ENCODE results near the gene MED26. TPM values are rescaled to one million over a fixed set of nuclear protein-coding genes. Genes with fewer than 3 reads are reported as not detected.
A peak's percentile ranks its signal among the peaks of the same experiment; 100 is the strongest.

MED26 gene
- total and polyA plus RNA-seq, 2 of the 8 experiments (the other 6 are each of a cell fraction or from before 2014, with no cell fraction given), result 5.3 to 10.7 TPM

- H2BK120ac ChIP-seq (replicated peaks; ENCODE audit: low read depth, low read length), result no peak overlapping the region
- no peak overlapping the region for H3K14ac ChIP-seq (ENCODE audit: insufficient read length)
- H3K4me2 ChIP-seq (ENCODE audit: insufficient read depth in 1 of 2, low read depth in 2 of 2, low read length in 2 of 2), result no peak overlapping the region
- no peaks in the 10 kb centered on the region for H3K27me3 ChIP-seq (replicated peaks in 1 of 4; ENCODE audit: control insufficient read depth in 3 of 4, extremely low read depth in 1 of 4, insufficient read depth in 3 of 4, low read length in 3 of 4)
- H2AFZ ChIP-seq (ENCODE audit: low read length), result no peak overlapping the region
- H3K27ac ChIP-seq (ENCODE audit: low read depth, low read length), result no peak overlapping the region
- no peak overlapping the region for H2AK5ac ChIP-seq (ENCODE audit: low read depth, low read length)
- ChIA-PET CTCF (ENCODE audit: partially characterized antibody) (no interaction called here), POLR2A (ENCODE audit: partially characterized antibody) (no interaction called here)
- H3K23me2 ChIP-seq (ENCODE audit: low read depth, low read length), result no peaks in the 10 kb centered on the region
- 0 out of 2 replicates have a peak overlapping the region, but pooled peaks have one; percentile 25 for H4K8ac ChIP-seq (ENCODE audit: extremely low read depth, insufficient read depth, low read length)
- no peak overlapping the region for H2BK12ac ChIP-seq (ENCODE audit: low read depth, low read length)
- no peak overlapping the region for H3K18ac ChIP-seq (ENCODE audit: extremely low read depth, low read length)
- H3K23ac ChIP-seq (ENCODE audit: insufficient read length), result no peak overlapping the region
- peaks cover 36 to 88% (median 75%) of the 10 kb centered on the region in 4 experiments for H3K36me3 ChIP-seq (ENCODE audit: control insufficient read depth in 2 of 4, insufficient read depth in 4 of 4, low read length in 3 of 4)
- H3K4me3 ChIP-seq (ENCODE audit: extremely low read depth in 1 of 4, insufficient read depth in 2 of 4, low read depth in 3 of 4, low read length in 4 of 4), result no peak overlapping the region
- H3K79me2 ChIP-seq (ENCODE audit: control insufficient read depth in 1 of 2, insufficient read depth in 2 of 2, low read length in 2 of 2), result no peaks in the 10 kb centered on the region
- no peak overlapping the region for H3K9ac ChIP-seq (replicated peaks in 1 of 4; ENCODE audit: extremely low read depth in 1 of 4, low read depth in 3 of 4, low read length in 3 of 4)
- no peaks in the 10 kb centered on the region for H3K9me3 ChIP-seq (ENCODE audit: insufficient read depth in 2 of 2, low read depth in 1 of 2, low read length in 1 of 2)
- H2BK5ac ChIP-seq (ENCODE audit: low read depth, low read length), result no peak overlapping the region; the same call in 1 of the 2 replicates
- FAIRE-seq (no peak), DNase-seq (ENCODE audit: low read depth in 1 of 2, low spot score in 2 of 2) (no peak)
- H3K4me1 ChIP-seq (replicated peaks in 1 of 4; ENCODE audit: control insufficient read depth in 3 of 4, insufficient read depth in 4 of 4, low read length in 3 of 4), result no peaks in the 10 kb centered on the region
- H4K5ac ChIP-seq (ENCODE audit: insufficient read length, low read depth, low read length), result no peak overlapping the region
- peaks cover 2 to 28% of the 10 kb centered on the region in 2 experiments for H4K20me1 ChIP-seq (replicated peaks in 1 of 2; ENCODE audit: control insufficient read depth in 1 of 2, insufficient read depth in 2 of 2, low read length in 2 of 2)
- no peak overlapping the region for H3K56ac ChIP-seq (replicated peaks; ENCODE audit: insufficient read length, low read depth, low read length)
- no peak overlapping the region for H3K4ac ChIP-seq (replicated peaks; ENCODE audit: insufficient read length, low read depth, low read length)
- 97% methylated on average over 15 of the region's 54 CpGs; no CpG with 5 or more reads in 1 of the 2 experiments for WGBS, 2 experiments (ENCODE audit: extremely low coverage in 1 of 2, insufficient coverage in 1 of 2, insufficient read length in 1 of 2, insufficient replicate concordance in 2 of 2, low coverage in 1 of 2, low lambda C conversion rate in 2 of 2, missing lambda C conversion rate in 1 of 2)
- no peaks in the 10 kb centered on the region for H3K79me1 ChIP-seq (ENCODE audit: low read depth, low read length)
- no peak overlapping the region for H4K91ac ChIP-seq (replicated peaks; ENCODE audit: insufficient read length, low read length)
- H2BK20ac ChIP-seq (ENCODE audit: low read length), result no peak overlapping the region
- no peak overlapping the region for H2BK15ac ChIP-seq (ENCODE audit: low read length)
- TF ChIP-seq NRF1 (IDR thresholded peaks at IDR 0.05; ENCODE audit: low read depth, low read length), result no peak
- no peak for TF ChIP-seq KDM5A (IDR thresholded peaks at IDR 0.05; ENCODE audit: low read length)
- no peak for TF ChIP-seq SP2 (IDR thresholded peaks at IDR 0.05; ENCODE audit: low read length)
- no peak for TF ChIP-seq TBP (IDR thresholded peaks at IDR 0.05; ENCODE audit: low read depth, low read length)
- TF ChIP-seq CTCF (IDR thresholded peaks at IDR 0.05; ENCODE audit: control extremely low read depth in 1 of 3, insufficient read depth in 1 of 3, low read depth in 1 of 3, low read length in 3 of 3), result no peak
- no peak for TF ChIP-seq SP4 (IDR thresholded peaks at IDR 0.05; ENCODE audit: low read length)
- TF ChIP-seq CBX5 (IDR thresholded peaks at IDR 0.05; ENCODE audit: low read depth, low read length), result no peak
- TF ChIP-seq BACH1 (IDR thresholded peaks at IDR 0.05; ENCODE audit: low read length), result no peak
- no peak for TF ChIP-seq PHF8 (conservative IDR thresholded peaks at IDR 0.05; ENCODE audit: low read depth, low read length)
- TF ChIP-seq TAF1 (IDR thresholded peaks at IDR 0.05; ENCODE audit: low read depth, low read length), result no peak
- TF ChIP-seq POLR2A (IDR thresholded peaks at IDR 0.05; ENCODE audit: control extremely low read depth in 1 of 2, low read depth in 2 of 2, low read length in 2 of 2), result no peak
- no peak for TF ChIP-seq BCL11A (IDR thresholded peaks at IDR 0.05; ENCODE audit: low read depth in 2 of 2, low read length in 2 of 2)
These were observed 102.8 kb downstream of the MED26 start for GRCh38 chr19:16524991-16525734.

All from H1 (cell line).